Measurements from ENCODE around the gene PCDHGC4. TPM values are rescaled to one million over a fixed set of nuclear protein-coding genes. Genes with fewer than 3 reads are reported as not detected.
A peak's percentile ranks its signal among the peaks of the same experiment; 100 is the strongest.

The PCDHGC4 gene
- total and polyA plus RNA-seq, 2 of the 13 experiments (the other 11 are each of a cell fraction or from before 2014, with no cell fraction given), result 0.07 TPM; not detected in 1

- H3K4me3 ChIP-seq (replicated peaks in 1 of 3; ENCODE audit: insufficient read depth in 1 of 3, low read depth in 2 of 3, low read length in 3 of 3), result no peak overlapping the region
- H3K4me1 ChIP-seq (ENCODE audit: insufficient read depth, low read length), result no peaks in the 10 kb centered on the region
- DNase-seq (ENCODE audit: low spot score) (no peak), ATAC-seq (no peak), FAIRE-seq (no peak)
- no peaks in the 10 kb centered on the region for H3K9me3 ChIP-seq (ENCODE audit: low read length)
- in situ Hi-C loops (cut with HindIII; ENCODE audit: extremely low pct_ligation_motif_present, low pct_unique_long_range_greater_than_20kb) (no loop called here), intact Hi-C loops (cut with micrococcal nuclease; ENCODE audit: unreplicated experiment) (no loop called here)
- TF ChIP-seq ZNF205 (CRISPR knock-in tag; IDR thresholded peaks at IDR 0.05) (no peak), NFATC3 (CRISPR knock-in tag; IDR thresholded peaks at IDR 0.05) (no peak), ZIK1 (CRISPR knock-in tag; IDR thresholded peaks at IDR 0.05; ENCODE audit: borderline replicate concordance, low read depth) (no peak)
- H3K79me2 ChIP-seq (ENCODE audit: insufficient read depth, low read length), result no peaks in the 10 kb centered on the region
- WGBS (ENCODE audit: low lambda C conversion rate), result 61% methylated on average over 3 of the region's 3 CpGs
- H3K9ac ChIP-seq (ENCODE audit: insufficient read depth, low read depth, low read length), result no peak overlapping the region
- H3K27me3 ChIP-seq (ENCODE audit: control insufficient read depth in 1 of 2, insufficient read depth in 2 of 2, low read length in 2 of 2), result no peaks in the 10 kb centered on the region; a peak in 1 of 5 replicates
- ChIA-PET POLR2A (no interaction called here), CTCF (ENCODE audit: low intra/inter-chr PET ratio, low total read pairs) (no interaction called here)
- H3K27ac ChIP-seq (ENCODE audit: extremely low read length, insufficient read depth, low read length), result no peak overlapping the region
- H3K4me2 ChIP-seq (ENCODE audit: low read depth, low read length), result no peak overlapping the region
- H2AFZ ChIP-seq (ENCODE audit: low read length), result no peak overlapping the region
- no peaks in the 10 kb centered on the region for H3K36me3 ChIP-seq (replicated peaks in 1 of 2; ENCODE audit: control insufficient read depth in 1 of 2, insufficient read depth in 2 of 2, low read length in 2 of 2)
- BruUV-seq (replicated peaks), result no TSS peak
- H4K20me1 ChIP-seq (ENCODE audit: insufficient read depth, low read length), result no peaks in the 10 kb centered on the region
These were observed 19.5 kb upstream of the PCDHGC4 start for GRCh38 chr5:141465351-141465750.

- Histone ChIP-seq H2AFZ (ENCODE audit: low read length) (no peak within 1 kb of the TSS), H4K20me1 (ENCODE audit: insufficient read depth, low read length) (no peaks in the 10 kb centered on the region), H3K4me1 (ENCODE audit: insufficient read depth, low read length) (no peaks in the 10 kb centered on the region), H3K4me3 (replicated peaks in 1 of 3; ENCODE audit: insufficient read depth in 1 of 3, low read depth in 2 of 3, low read length in 3 of 3) (peak within 1 kb of the TSS in 2 of 3 experiments; percentile 26 to 51; a peak in 3 of 6 replicates), H3K79me2 (ENCODE audit: insufficient read depth, low read length) (no peaks in the 10 kb centered on the region), H3K9ac (ENCODE audit: insufficient read depth, low read depth, low read length) (no peak within 1 kb of the TSS), H3K27ac (ENCODE audit: extremely low read length, insufficient read depth, low read length) (no peak within 1 kb of the TSS), H3K4me2 (ENCODE audit: low read depth, low read length) (peak within 1 kb of the TSS; percentile 64), H3K27me3 (ENCODE audit: control insufficient read depth in 1 of 2, insufficient read depth in 2 of 2, low read length in 2 of 2) (peaks cover 1 to 8% of the 10 kb centered on the region in 2 experiments; a peak in 2 of 5 replicates), H3K36me3 (replicated peaks in 1 of 2; ENCODE audit: control insufficient read depth in 1 of 2, insufficient read depth in 2 of 2, low read length in 2 of 2) (no peaks in the 10 kb centered on the region), H3K9me3 (ENCODE audit: low read length) (no peaks in the 10 kb centered on the region)
- FAIRE-seq (no peak), DNase-seq (ENCODE audit: low spot score) (peak; percentile 41), ATAC-seq (peak; percentile 99)
- CTCF ChIA-PET (ENCODE audit: low intra/inter-chr PET ratio, low total read pairs), result no interaction called here
- in situ Hi-C loops (cut with HindIII; ENCODE audit: extremely low pct_ligation_motif_present, low pct_unique_long_range_greater_than_20kb), result no loop called here
- POLR2A ChIA-PET, result no interaction called here
- 27% methylated on average over 8 of the region's 28 CpGs for WGBS (ENCODE audit: low lambda C conversion rate)
- no TSS peak for BruUV-seq (replicated peaks)
- intact Hi-C loops (cut with micrococcal nuclease; ENCODE audit: unreplicated experiment), result no loop called here
- TF ChIP-seq STAG1 (CRISPR knock-in tag; IDR thresholded peaks at IDR 0.05) (peak; percentile 20), SP4 (CRISPR knock-in tag; IDR thresholded peaks at IDR 0.05) (no peak), ZNF687 (CRISPR knock-in tag; IDR thresholded peaks at IDR 0.05) (peak; percentile 40; the same call in 1 of the 2 replicates), ZFP91 (CRISPR knock-in tag; IDR thresholded peaks at IDR 0.05; ENCODE audit: borderline replicate concordance) (peak; percentile 37; the same call in 1 of the 2 replicates), NFYC (CRISPR knock-in tag; IDR thresholded peaks at IDR 0.05) (0 out of 2 replicates have a peak, but pooled peaks have one; percentile 25), NFYB (CRISPR knock-in tag; IDR thresholded peaks at IDR 0.05) (no peak; the same call in 1 of the 2 replicates), CTCF (CRISPR knock-in tag; IDR thresholded peaks at IDR 0.05) (peak; percentile 56)
These were observed 9.2 kb upstream of the PCDHGC4 start, which contains the start of gene PCDHGC3 for GRCh38 chr5:141475625-141476131. TSS of gene PCDHGC3 (plus strand) at chr5:141475966. CDS start at chr5:141476117, 151 bp downstream.

Data from HepG2 (cell line).